Bladder microvascular endothelial cell (primary cell): Measurements from ENCODE around the gene NHLRC2. TPM values are rescaled to one million over a fixed set of nuclear protein-coding genes. Genes with fewer than 3 reads are reported as not detected.

Experiments
- total RNA-seq: library from RNA; depleted of rRNA; stranded (reverse); fragments of >200 nt; gene quantifications from 2 replicates; pipeline ENCODE4 v1.2.3, GENCODE V29; 2014

NHLRC2 gene
- 6.2 and 17.9 TPM in 2 replicates for total RNA-seq

GRCh38 chr10:113854013-113854760 is at the start of gene NHLRC2, which contains the start of gene DCLRE1A:
TSS of gene NHLRC2 (plus strand) at chr10:113854661. CDS start at chr10:113854873, 212 bp downstream.
TSS of gene DCLRE1A (minus strand) at chr10:113854082. CDS start at chr10:113853182, 900 bp downstream.

Other genes starting within 250 kb of the NHLRC2 start
- not detected in 2 replicates for gene NRAP, start 190.6 kb upstream of the NHLRC2 start, total RNA-seq
- gene CASP7, start 174.7 kb upstream of the NHLRC2 start, total RNA-seq, result 47.6 and 109 TPM in 2 replicates
- not detected in 2 replicates for gene PLEKHS1, start 103.0 kb upstream of the NHLRC2 start, total RNA-seq
- gene DCLRE1A, start 579 bp upstream of the NHLRC2 start, total RNA-seq, result 5.2 and 9.1 TPM in 2 replicates
- gene ADRB1, start 189.2 kb downstream of the NHLRC2 start, total RNA-seq, result 0.32 and 47.8 TPM in 2 replicates